AG10803 (cell line): ENCODE results near the gene KRT31.

Experiments used
- DNase-seq: peaks from one replicate; pipeline ENCODE4 v3.0.0; 2010; ENCODE audit warnings: low read depth
- H3K4me3 ChIP-seq: 2 replicates; pipeline ENCODE4 v1.5.1; 2011; ENCODE audit warnings: mild to moderate bottlenecking, low read length, control low read depth
- TF ChIP-seq, protein P1 (sequence below): conservative IDR thresholded peaks from 2 replicates; pipeline ENCODE4 v1.5.1; 2011; ENCODE audit warnings: mild to moderate bottlenecking, low read length, control low read depth, inconsistent platforms

Gene KRT31

DNA sequence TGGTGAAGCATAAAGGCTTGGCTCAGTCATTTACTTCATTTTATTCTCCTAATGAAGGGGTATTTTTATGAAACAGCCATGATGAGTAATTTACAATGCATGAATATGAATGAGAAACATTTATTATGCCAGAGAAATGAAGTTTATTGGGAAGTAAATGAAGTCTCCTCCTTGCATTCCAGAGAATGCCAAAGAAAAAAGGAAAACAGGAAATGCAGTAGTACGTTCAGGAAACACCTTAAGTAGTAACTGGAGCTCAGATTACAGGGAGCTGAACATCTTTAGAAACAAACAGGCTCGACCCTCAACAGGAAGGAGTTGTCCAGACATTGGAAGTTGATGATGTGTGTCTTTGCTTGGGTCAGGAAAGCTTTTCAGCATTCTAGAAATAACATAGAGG, 19.9 kb downstream of the KRT31 start:
- DNase-seq = peak; percentile 35
- no peak overlapping the region for H3K4me3 ChIP-seq
- TF ChIP-seq, protein P1, sequence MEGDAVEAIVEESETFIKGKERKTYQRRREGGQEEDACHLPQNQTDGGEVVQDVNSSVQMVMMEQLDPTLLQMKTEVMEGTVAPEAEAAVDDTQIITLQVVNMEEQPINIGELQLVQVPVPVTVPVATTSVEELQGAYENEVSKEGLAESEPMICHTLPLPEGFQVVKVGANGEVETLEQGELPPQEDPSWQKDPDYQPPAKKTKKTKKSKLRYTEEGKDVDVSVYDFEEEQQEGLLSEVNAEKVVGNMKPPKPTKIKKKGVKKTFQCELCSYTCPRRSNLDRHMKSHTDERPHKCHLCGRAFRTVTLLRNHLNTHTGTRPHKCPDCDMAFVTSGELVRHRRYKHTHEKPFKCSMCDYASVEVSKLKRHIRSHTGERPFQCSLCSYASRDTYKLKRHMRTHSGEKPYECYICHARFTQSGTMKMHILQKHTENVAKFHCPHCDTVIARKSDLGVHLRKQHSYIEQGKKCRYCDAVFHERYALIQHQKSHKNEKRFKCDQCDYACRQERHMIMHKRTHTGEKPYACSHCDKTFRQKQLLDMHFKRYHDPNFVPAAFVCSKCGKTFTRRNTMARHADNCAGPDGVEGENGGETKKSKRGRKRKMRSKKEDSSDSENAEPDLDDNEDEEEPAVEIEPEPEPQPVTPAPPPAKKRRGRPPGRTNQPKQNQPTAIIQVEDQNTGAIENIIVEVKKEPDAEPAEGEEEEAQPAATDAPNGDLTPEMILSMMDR = no peak

DNA sequence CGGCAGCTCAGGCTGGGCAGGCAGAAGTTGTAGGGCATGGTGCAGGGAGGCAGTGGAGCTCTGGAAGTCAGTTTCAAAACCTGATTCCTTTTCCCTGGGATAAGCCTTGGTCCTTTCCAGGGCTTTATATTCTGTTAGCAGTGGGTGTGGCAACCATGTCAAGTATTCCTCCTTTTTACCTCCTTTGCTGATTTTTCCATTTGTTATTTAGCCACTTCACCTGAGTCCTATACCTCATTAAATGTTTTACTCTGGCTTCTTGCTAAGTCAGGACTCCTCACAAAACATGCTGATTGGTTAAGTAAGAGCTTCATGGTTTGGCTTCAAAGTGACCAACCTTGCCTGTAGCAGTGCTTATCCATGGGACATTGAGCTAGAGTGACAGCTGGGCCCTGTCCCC, 27.7 kb downstream of the KRT31 start, which contains the start of gene KRT33B:
KRT33B (minus strand) TSS at position 101 of the 400 bp plus-strand sequence; CDS start at position 38, 63 bp downstream.
- DNase-seq = no peak
- TF ChIP-seq, protein P1 = no peak
- no peak within 1 kb of the TSS for H3K4me3 ChIP-seq

DNA sequence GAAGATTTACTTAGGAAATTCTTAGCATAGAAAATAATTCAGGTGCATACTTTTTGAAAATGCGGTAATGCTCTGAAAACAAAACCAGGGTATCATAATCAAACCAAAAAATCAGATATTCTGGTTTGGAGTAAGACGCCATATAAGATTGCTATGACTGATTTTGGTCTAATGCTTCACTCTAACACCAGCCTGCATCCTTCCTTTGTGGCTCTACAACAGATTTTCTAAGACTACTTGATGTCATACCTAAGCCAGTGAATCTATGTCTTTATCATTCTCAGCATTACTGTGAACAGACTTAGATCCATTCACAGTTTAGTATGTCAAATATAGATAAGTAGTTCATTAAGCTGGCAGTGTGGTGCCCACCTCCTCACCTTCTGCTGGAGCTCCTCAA, 28.4 kb downstream of the KRT31 start:
- no peak overlapping the region for H3K4me3 ChIP-seq
- DNase-seq = no peak
- TF ChIP-seq, protein P1 = no peak

DNA sequence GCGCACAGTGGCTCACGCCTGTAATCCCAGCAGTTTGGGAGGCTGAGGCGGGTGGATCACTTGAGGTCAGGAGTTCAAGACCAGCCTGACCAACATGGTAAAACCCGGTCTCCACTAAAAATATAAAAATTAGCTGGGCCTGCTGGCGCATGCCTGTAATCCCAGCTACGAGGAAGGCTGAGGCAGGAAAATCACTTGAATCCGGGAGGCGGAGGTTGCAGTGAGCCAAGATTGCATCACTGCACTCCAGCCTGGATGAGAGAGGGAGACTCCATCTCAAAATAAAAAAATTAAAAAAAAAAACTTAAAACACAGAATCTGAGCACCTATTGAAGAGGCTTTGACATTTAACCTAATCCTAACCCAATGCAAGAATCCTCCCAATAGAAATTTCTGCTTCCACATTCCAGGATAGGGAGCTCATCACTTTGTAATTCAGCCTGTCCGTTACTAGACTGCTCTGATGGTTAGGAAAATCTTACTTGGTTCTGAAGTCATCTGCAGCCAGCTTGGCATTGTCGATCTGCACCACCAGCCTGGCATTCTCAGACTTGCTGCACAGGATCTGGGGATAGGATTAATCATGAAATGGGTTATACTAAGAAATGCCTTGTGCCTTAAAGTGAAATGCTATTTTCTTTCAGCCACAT, 29.9 kb downstream of the KRT31 start:
- DNase-seq = peak; percentile 83
- H3K4me3 ChIP-seq = no peak overlapping the region
- TF ChIP-seq, protein P1 = no peak

DNA sequence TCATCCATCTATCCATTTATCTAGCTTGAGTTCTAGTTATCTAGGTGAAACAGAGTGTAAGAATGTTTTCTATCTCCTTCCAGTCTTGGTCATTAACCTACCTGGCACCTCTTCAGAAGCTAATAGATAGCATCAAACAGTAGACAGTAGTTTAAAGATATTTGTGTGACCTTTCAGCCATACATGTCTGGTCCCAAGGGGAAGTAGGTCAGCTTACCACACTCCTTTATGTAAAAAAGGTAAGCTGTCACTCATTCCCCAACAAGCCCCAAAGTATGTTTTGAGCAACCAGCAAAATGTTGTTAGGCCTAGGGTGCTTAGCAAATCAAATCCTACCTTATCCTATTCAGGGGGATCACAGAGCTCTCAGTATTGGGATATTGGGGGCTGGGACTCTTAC, 31.3 kb downstream of the KRT31 start:
- H3K4me3 ChIP-seq = no peak overlapping the region
- no peak for DNase-seq
- TF ChIP-seq, protein P1 = no peak

DNA sequence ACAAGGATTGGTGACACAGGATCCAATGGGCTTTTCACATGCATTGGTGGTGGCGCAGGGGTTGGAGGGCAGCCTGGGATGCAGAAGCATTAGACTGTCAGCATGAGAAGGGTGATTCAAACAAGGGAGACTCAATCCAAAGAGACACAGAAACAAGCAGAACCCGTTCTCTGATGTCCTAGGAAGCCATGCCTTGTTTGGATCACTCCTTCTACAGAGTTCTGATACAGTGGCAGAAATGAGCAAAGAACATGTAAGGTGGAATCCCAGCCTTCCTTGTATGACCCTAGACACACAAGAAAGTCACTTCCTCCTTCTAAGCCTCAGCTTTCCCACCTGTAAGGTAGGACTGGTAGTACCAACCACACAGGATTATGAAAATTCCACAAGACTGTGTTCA, 33.5 kb downstream of the KRT31 start:
- TF ChIP-seq, protein P1 = no peak
- H3K4me3 ChIP-seq = no peak overlapping the region
- DNase-seq = no peak

DNA sequence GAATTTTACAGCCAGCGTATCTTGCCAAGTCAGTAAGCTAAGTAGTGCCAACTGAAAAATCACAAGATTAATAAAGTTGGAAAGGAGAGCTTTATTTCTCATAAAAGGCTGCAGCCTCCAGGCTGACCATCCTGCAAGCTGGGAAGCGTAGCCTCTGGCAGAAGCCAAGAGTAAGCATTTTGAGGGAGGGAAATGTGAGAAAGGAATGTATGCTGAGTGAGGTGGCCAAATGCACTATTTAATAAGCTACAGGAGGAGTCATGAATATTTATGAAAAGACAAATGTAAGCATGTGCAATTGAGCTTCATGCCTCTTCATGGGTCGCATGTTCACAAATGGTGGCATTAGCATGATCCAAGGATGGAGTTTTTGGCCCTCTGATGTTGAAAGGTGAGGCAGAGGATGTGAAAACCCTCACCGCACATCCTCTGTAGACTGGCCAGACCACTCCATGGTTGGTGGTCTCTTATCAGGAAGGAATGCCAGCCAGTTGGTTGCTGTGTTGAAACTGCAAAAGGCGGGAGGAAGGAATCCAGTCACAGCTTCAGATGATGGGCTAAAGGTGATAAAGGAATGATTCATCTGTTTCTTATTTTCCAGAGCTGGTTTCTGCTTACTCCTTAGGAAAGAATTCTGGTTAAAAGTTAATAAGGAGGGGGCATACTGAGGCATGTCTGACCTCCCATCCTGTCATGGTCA, 37.0 kb downstream of the KRT31 start:
- TF ChIP-seq, protein P1 = no peak
- no peak overlapping the region for H3K4me3 ChIP-seq
- peak; percentile 43 for DNase-seq
